ENCODE data around the gene FUBP1. TPM values are rescaled to one million over a fixed set of nuclear protein-coding genes. Genes with fewer than 3 reads are reported as not detected.
A peak's percentile ranks its signal among the peaks of the same experiment; 100 is the strongest.
"Not testable (repeated sequence)": the region's sequence is repeated elsewhere in the genome, so short reads cannot be mapped to it uniquely, and the experiment has no call there.

FUBP1 gene
- total RNA-seq, 2 experiments from 2014 or later = 223 to 228 TPM

- DNase-seq = peak; percentile 44
- no peaks in the 10 kb centered on the region for H3K27me3 Mint-ChIP-seq
- POLR2A ChIA-PET = interaction anchor here (0.6 to 6.5 kb wide), 28 partner anchors 9 to 1849 kb away, joined by 3 to 224 read pairs (median 5); partner anchors contain the start of genes FUBP1, GIPC2, IFI44 and IFI44L
- peak overlapping the region; percentile 95 for H3K4me3 Mint-ChIP-seq
- H3K27ac Mint-ChIP-seq = peak overlapping the region; percentile 96
- no peaks in the 10 kb centered on the region for H3K9me3 Mint-ChIP-seq
- no peaks in the 10 kb centered on the region for H3K36me3 Mint-ChIP-seq
- peaks cover 32% of the 10 kb centered on the region for H3K4me1 Mint-ChIP-seq
- peak; percentile 52 for ATAC-seq (ENCODE audit: low read depth)
Measured at GRCh38 chr1:78003882-78004718, 25.2 kb upstream of the FUBP1 start.

GRCh38 chr1:78003070-78003746 lies 24.3 kb upstream of the FUBP1 start:
- H3K27ac Mint-ChIP-seq = no peak overlapping the region
- peak overlapping the region; percentile 32 for H3K4me3 Mint-ChIP-seq
- H3K9me3 Mint-ChIP-seq = no peaks in the 10 kb centered on the region
- H3K36me3 Mint-ChIP-seq = peaks cover under 1% of the 10 kb centered on the region
- DNase-seq (no peak), ATAC-seq (ENCODE audit: low read depth) (no peak)
- POLR2A ChIA-PET = interaction anchor here (1.2 to 6.5 kb wide), 10 partner anchors 9 to 646 kb away, joined by 3 to 224 read pairs (median 8); partner anchors contain the start of genes FUBP1, IFI44, MIGA1 and USP33
- no peaks in the 10 kb centered on the region for H3K27me3 Mint-ChIP-seq
- peaks cover 31% of the 10 kb centered on the region for H3K4me1 Mint-ChIP-seq

DNA sequence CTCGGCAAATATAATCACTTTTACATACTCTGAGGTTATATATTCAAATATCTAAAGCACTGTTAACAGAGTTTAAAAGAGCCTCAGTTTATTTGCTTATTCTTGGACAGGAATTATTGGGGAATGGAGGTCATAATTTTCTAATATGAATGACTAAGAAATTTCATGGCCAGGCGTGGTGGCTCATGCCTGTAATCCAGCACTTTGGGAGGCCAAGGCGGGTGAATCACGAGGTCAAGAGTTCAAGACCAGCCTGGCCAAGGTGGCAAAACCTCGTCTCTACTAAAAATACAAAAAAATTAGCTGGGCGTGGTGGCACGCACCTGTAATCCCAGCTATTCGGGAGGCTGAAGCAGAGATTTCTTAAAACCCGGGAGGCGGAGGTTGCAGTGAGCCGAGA lies 21.7 kb upstream of the FUBP1 start:
- not testable (repeated sequence) for H3K9me3 Mint-ChIP-seq; ATAC-seq (ENCODE audit: low read depth); H3K27me3 Mint-ChIP-seq; DNase-seq; H3K4me3 Mint-ChIP-seq; H3K36me3 Mint-ChIP-seq; H3K27ac Mint-ChIP-seq
- peaks cover 20% of the 10 kb centered on the region for H3K4me1 Mint-ChIP-seq
- POLR2A ChIA-PET = interaction anchor here (1.4 kb wide), 1 partner anchor 22 kb away, joined by 7 read pairs; the partner anchor contains the start of gene FUBP1

DNA sequence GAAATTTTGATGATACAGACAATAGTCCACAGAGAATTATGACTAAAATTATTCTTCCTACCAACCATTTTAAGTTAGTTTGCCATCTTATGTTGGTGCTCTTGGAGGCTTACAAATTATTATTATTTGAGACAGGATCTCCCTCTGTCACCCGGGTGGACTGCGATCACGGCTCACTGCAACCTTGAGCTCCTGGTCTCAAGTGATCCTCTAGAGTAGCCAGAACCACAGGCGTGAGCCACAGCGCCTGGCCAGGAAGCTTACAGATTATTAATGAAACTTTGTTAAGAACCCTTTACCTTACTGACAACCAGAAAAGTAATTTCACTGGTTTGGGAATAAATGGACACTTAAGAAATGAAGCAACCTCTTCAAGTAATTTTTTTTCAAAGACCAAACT lies 17.9 kb upstream of the FUBP1 start:
- Mint-ChIP-seq H3K36me3 (peaks cover 14% of the 10 kb centered on the region), H3K9me3 (no peaks in the 10 kb centered on the region), H3K27ac (no peak overlapping the region), H3K4me1 (peaks cover 6% of the 10 kb centered on the region), H3K4me3 (no peak overlapping the region), H3K27me3 (no peaks in the 10 kb centered on the region)
- DNase-seq (no peak), ATAC-seq (ENCODE audit: low read depth) (no peak)
- POLR2A ChIA-PET = no interaction called here

- Mint-ChIP-seq H3K4me3 (no peak overlapping the region), H3K27ac (no peak overlapping the region), H3K27me3 (no peaks in the 10 kb centered on the region), H3K36me3 (peaks cover 22% of the 10 kb centered on the region), H3K4me1 (peaks cover 10% of the 10 kb centered on the region), H3K9me3 (no peaks in the 10 kb centered on the region)
- ATAC-seq (ENCODE audit: low read depth) (no peak), DNase-seq (no peak)
- POLR2A ChIA-PET = interaction anchor here (2.2 to 3.4 kb wide), 2 partner anchors 10 to 16 kb away, joined by 5 to 16 read pairs; partner anchors contain the start of genes DNAJB4 and FUBP1
Measured at GRCh38 chr1:77994117-77994705, 15.3 kb upstream of the FUBP1 start.

DNA sequence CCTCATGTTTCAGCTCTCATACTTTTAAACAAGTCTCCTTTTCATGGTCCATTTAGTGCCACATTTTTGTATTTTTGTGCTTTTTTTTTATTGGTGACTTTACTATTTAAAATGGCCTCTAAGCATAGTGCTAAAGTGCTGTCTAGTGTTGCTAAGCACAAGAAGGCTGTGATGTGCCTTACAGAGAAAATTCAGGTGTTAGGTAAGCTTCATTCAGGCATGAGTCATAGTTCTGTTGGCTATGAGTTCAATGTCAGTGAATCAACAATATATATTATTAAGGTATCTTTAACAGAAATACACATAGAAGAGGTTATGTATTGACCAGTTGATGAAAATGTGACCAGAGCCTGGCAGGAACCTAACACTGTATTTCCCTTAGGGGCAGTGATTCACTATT lies 12.8 kb upstream of the FUBP1 start:
- peaks cover 16% of the 10 kb centered on the region for H3K36me3 Mint-ChIP-seq
- no peak overlapping the region for H3K27ac Mint-ChIP-seq
- H3K9me3 Mint-ChIP-seq = no peaks in the 10 kb centered on the region
- no peak for ATAC-seq (ENCODE audit: low read depth)
- POLR2A ChIA-PET = interaction anchor here (0.7 to 5.5 kb wide), 3 partner anchors 11 to 215 kb away, joined by 4 to 26 read pairs (median 5); partner anchors contain the start of gene DNAJB4
- no peak overlapping the region for H3K4me3 Mint-ChIP-seq
- no peaks in the 10 kb centered on the region for H3K27me3 Mint-ChIP-seq
- no peak for DNase-seq
- H3K4me1 Mint-ChIP-seq = peaks cover 8% of the 10 kb centered on the region

DNA sequence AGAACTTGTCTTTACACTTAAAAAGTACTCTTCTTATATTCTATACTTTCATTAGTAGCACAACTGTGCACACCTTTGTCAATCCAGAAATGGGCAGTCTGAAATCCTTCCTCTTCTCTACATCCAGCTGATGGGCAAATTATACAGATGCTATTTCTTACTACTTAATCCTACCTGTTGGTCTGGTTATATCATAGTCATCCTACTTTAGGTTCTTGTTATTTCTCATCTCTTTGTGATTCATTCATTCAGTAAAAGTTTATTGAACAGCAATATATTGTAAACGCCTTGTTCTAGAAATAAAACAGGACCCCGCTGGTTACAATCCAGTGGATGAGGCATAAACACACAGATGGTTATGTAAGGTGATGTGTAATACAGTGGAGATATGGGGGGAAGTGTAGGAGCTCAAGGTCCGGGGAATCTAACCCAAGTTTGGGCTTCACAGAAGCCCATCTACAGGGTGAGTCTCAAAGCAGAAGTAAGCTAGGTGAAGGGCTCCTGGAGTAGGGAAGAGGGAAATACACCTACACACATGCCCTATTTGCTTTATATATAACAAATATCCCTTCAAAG lies 11.8 kb upstream of the FUBP1 start:
- ATAC-seq (ENCODE audit: low read depth) = no peak
- POLR2A ChIA-PET = interaction anchor here (1.1 to 5.5 kb wide), 2 partner anchors 10 to 14 kb away, joined by 4 to 26 read pairs; partner anchors contain the start of gene DNAJB4
- H3K27ac Mint-ChIP-seq = no peak overlapping the region
- peaks cover 12% of the 10 kb centered on the region for H3K4me1 Mint-ChIP-seq
- H3K36me3 Mint-ChIP-seq = peaks cover 20% of the 10 kb centered on the region
- H3K4me3 Mint-ChIP-seq = no peak overlapping the region
- H3K27me3 Mint-ChIP-seq = no peaks in the 10 kb centered on the region
- H3K9me3 Mint-ChIP-seq = no peaks in the 10 kb centered on the region
- no peak for DNase-seq

DNA sequence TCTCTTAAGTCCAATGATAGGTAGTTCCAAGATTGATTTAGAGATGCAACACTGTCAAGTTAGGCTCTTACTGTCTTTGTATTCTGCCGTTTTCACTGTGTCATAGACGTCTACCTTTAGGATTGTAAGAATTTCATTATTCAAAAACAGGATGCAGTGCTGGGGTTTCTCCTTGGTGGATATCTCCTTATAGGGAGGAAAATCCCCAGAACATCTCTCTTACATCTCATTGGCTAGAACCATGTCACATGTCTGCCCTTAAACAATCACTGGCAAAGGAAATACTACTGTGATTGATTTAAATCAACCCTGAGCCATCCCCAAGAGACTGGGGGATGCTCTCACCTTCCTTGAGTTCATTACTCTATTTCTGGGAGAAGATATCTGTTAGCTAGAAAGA lies 10.9 kb upstream of the FUBP1 start:
- Mint-ChIP-seq H3K36me3 (peaks cover 25% of the 10 kb centered on the region), H3K9me3 (no peaks in the 10 kb centered on the region), H3K27me3 (no peaks in the 10 kb centered on the region), H3K4me3 (no peak overlapping the region), H3K27ac (no peak overlapping the region), H3K4me1 (peaks cover 15% of the 10 kb centered on the region)
- POLR2A ChIA-PET = interaction anchor here (5.5 kb wide), 1 partner anchor 15 kb away, joined by 26 read pairs; the partner anchor contains the start of gene DNAJB4
- DNase-seq = no peak
- ATAC-seq (ENCODE audit: low read depth) = no peak

DNA sequence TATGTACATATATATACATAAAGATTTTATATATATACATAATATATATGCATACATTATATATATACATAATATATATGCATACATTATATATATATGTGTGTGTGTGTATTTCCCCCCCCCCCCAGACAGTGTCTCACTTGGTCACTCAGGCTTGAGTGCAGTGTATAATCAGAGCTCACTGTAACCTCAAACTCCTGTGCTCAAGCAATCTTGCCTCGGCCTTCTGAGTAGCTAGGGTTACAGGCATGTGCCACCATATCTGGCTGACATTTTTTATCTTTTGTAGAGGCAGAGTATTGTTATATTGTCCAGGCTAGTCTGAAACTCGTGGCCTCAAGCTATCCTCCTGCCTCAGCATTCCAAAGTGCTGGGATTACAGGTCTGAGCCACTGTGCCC lies 9.0 kb upstream of the FUBP1 start:
- no peak overlapping the region for H3K27ac Mint-ChIP-seq
- peaks cover 30% of the 10 kb centered on the region for H3K36me3 Mint-ChIP-seq
- POLR2A ChIA-PET = interaction anchor here (5.5 kb wide), 1 partner anchor 17 kb away, joined by 26 read pairs; the partner anchor contains the start of gene DNAJB4
- ATAC-seq (ENCODE audit: low read depth) (no peak), DNase-seq (no peak)
- no peak overlapping the region for H3K4me3 Mint-ChIP-seq
- H3K27me3 Mint-ChIP-seq = no peaks in the 10 kb centered on the region
- no peaks in the 10 kb centered on the region for H3K9me3 Mint-ChIP-seq
- H3K4me1 Mint-ChIP-seq = peaks cover 20% of the 10 kb centered on the region

- H3K4me1 Mint-ChIP-seq = peaks cover 21% of the 10 kb centered on the region
- ATAC-seq (ENCODE audit: low read depth) = no peak
- no peak overlapping the region for H3K4me3 Mint-ChIP-seq
- H3K36me3 Mint-ChIP-seq = peaks cover 32% of the 10 kb centered on the region
- no peak for DNase-seq
- H3K27me3 Mint-ChIP-seq = no peaks in the 10 kb centered on the region
- H3K9me3 Mint-ChIP-seq = no peaks in the 10 kb centered on the region
- POLR2A ChIA-PET = interaction anchor here (5.5 kb wide), 1 partner anchor 18 kb away, joined by 26 read pairs; the partner anchor contains the start of gene DNAJB4
- H3K27ac Mint-ChIP-seq = no peak overlapping the region
Measured at GRCh38 chr1:77986810-77987209, 7.9 kb upstream of the FUBP1 start.

DNA sequence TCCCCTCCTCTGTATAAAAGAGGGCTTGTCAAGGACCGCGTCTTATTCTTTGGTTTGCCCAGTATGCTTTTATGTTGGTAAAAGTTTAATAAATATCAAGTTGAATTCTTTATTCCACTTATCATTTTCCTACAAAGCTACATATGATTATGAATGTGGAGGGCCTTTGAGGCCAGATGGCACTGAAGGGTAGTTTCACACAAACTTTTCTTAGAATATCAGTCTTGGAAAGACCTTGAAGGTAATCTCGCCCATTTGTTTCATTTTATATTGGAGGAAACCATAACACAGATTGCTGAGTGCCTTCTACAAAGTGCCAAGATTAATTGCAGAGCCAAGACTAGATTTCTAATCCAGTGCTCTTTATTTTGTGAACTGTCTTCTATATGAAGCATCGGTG lies 5.8 kb upstream of the FUBP1 start:
- Mint-ChIP-seq H3K9me3 (no peaks in the 10 kb centered on the region), H3K4me3 (no peak overlapping the region), H3K27ac (no peak overlapping the region), H3K4me1 (peaks cover 28% of the 10 kb centered on the region), H3K36me3 (peaks cover 29% of the 10 kb centered on the region), H3K27me3 (no peaks in the 10 kb centered on the region)
- POLR2A ChIA-PET = interaction anchor here (1.8 kb wide), 1 partner anchor 19 kb away, joined by 7 read pairs; no protein-coding TSS in a partner anchor
- no peak for DNase-seq
- ATAC-seq (ENCODE audit: low read depth) = no peak

DNA sequence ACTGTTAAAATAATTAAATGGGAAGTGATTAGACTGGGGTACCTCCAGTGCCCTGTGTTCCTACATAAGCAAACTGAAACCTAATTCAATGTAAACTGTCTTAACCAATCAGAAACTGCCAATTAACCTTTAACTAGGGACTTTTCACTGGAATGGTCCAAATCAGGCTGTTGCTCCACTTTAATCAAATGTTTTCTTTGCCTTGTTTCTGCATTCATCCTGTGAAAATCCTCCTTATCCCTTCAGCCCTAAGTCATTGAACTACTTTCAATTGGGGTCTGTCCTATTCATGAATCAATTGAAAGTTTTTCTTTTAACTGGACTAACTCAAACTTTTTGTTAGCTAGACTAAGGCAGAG lies 5.1 kb upstream of the FUBP1 start:
- POLR2A ChIA-PET = no interaction called here
- H3K4me3 Mint-ChIP-seq = no peak overlapping the region
- no peak overlapping the region for H3K27ac Mint-ChIP-seq
- peaks cover 27% of the 10 kb centered on the region for H3K36me3 Mint-ChIP-seq
- no peaks in the 10 kb centered on the region for H3K9me3 Mint-ChIP-seq
- no peak for DNase-seq
- peaks cover 26% of the 10 kb centered on the region for H3K4me1 Mint-ChIP-seq
- H3K27me3 Mint-ChIP-seq = no peaks in the 10 kb centered on the region
- no peak for ATAC-seq (ENCODE audit: low read depth)

All from activated naive CD8-positive, alpha-beta T cell treated with anti-CD3 and anti-CD28 coated beads, Interleukin-2, amount 10 ng/mL, durations not matched to agents 7 days and 5 days (primary cell).